ENCODE data around the gene VPREB3. TPM values are rescaled to one million over a fixed set of nuclear protein-coding genes. Genes with fewer than 3 reads are reported as not detected.
A peak's percentile ranks its signal among the peaks of the same experiment; 100 is the strongest.

Gene VPREB3
- total RNA-seq, 1 donor from 2014 or later = 0.92 TPM

GRCh38 chr22:23789121-23789520, 34.9 kb upstream of the VPREB3 start:
- Mint-ChIP-seq H3K27ac (peak overlapping the region; percentile 44), H3K27me3 (no peaks in the 10 kb centered on the region), H3K4me3 (peak overlapping the region; percentile 68), H3K9me3 (no peaks in the 10 kb centered on the region), H3K36me3 (peaks cover 17% of the 10 kb centered on the region), H3K4me1 (ENCODE audit: unreplicated experiment) (peaks cover 51% of the 10 kb centered on the region)
- no peak for DNase-seq (ENCODE audit: extremely low spot score, unreplicated experiment)
- TF ChIP-seq CTCF (conservative IDR thresholded peaks at IDR 0.05) = no peak

GRCh38 chr22:23787910-23788309, 33.7 kb upstream of the VPREB3 start:
- peaks cover 46% of the 10 kb centered on the region for H3K4me1 Mint-ChIP-seq (ENCODE audit: unreplicated experiment)
- no peak for DNase-seq (ENCODE audit: extremely low spot score, unreplicated experiment)
- H3K4me3 Mint-ChIP-seq = peak overlapping the region; percentile 95
- H3K27ac Mint-ChIP-seq = peak overlapping the region; percentile 80
- no peaks in the 10 kb centered on the region for H3K27me3 Mint-ChIP-seq
- peaks cover 11% of the 10 kb centered on the region for H3K36me3 Mint-ChIP-seq
- H3K9me3 Mint-ChIP-seq = no peaks in the 10 kb centered on the region
- no peak for TF ChIP-seq CTCF (conservative IDR thresholded peaks at IDR 0.05)

- H3K36me3 Mint-ChIP-seq = peaks cover 7% of the 10 kb centered on the region
- TF ChIP-seq CTCF (conservative IDR thresholded peaks at IDR 0.05) = no peak
- peaks cover 42% of the 10 kb centered on the region for H3K4me1 Mint-ChIP-seq (ENCODE audit: unreplicated experiment)
- peak overlapping the region; percentile 80 for H3K27ac Mint-ChIP-seq
- H3K9me3 Mint-ChIP-seq = no peaks in the 10 kb centered on the region
- no peak for DNase-seq (ENCODE audit: extremely low spot score, unreplicated experiment)
- no peaks in the 10 kb centered on the region for H3K27me3 Mint-ChIP-seq
- H3K4me3 Mint-ChIP-seq = peak overlapping the region; percentile 95
These were observed 33.3 kb upstream of the VPREB3 start for GRCh38 chr22:23787600-23787896.

- peak within 1 kb of the TSS; percentile 91 for H3K27ac Mint-ChIP-seq
These were observed 32.8 kb upstream of the VPREB3 start, which contains the start of gene SMARCB1 for GRCh38 chr22:23786752-23787599. SMARCB1 (plus strand) TSS chr22:23786966; CDS start chr22:23787170, 204 bp downstream.

GRCh38 chr22:23786261-23786710, 32.1 kb upstream of the VPREB3 start:
- Mint-ChIP-seq H3K4me3 (peak overlapping the region; percentile 95), H3K9me3 (no peaks in the 10 kb centered on the region), H3K27me3 (no peaks in the 10 kb centered on the region), H3K36me3 (peaks cover 6% of the 10 kb centered on the region), H3K4me1 (ENCODE audit: unreplicated experiment) (peaks cover 35% of the 10 kb centered on the region), H3K27ac (peak overlapping the region; percentile 91)
- no peak for TF ChIP-seq CTCF (conservative IDR thresholded peaks at IDR 0.05)
- no peak for DNase-seq (ENCODE audit: extremely low spot score, unreplicated experiment)

More at GRCh38 chr22:23786752-23787599, 32.8 kb upstream of the VPREB3 start, which contains the start of gene SMARCB1:
- H3K9me3 Mint-ChIP-seq = no peaks in the 10 kb centered on the region
- peak; percentile 90 for DNase-seq (ENCODE audit: extremely low spot score, unreplicated experiment)
- H3K36me3 Mint-ChIP-seq = peaks cover 6% of the 10 kb centered on the region
- H3K4me1 Mint-ChIP-seq (ENCODE audit: unreplicated experiment) = peaks cover 36% of the 10 kb centered on the region
- no peak for TF ChIP-seq CTCF (conservative IDR thresholded peaks at IDR 0.05)
- H3K4me3 Mint-ChIP-seq = peak within 1 kb of the TSS; percentile 95
- H3K27me3 Mint-ChIP-seq = no peaks in the 10 kb centered on the region

Measured in type B pancreatic cell (in vitro differentiated cells).